Lower lobe of right lung (tissue), 2 donors: ENCODE measurements around the gene FRZB. TPM values are rescaled to one million over a fixed set of nuclear protein-coding genes. Genes with fewer than 3 reads are reported as not detected.

Source experiments
- ATAC-seq, 2 donors: fragments of 200-7000 bp; cut with Tn5 transposase; one replicate each; pipeline ENCODE4 v1.9.1; 2020 to 2022; ENCODE audit warnings: mild to moderate bottlenecking in 2 of 2, moderate library complexity in 2 of 2
- DNase-seq: peaks from one replicate; pipeline ENCODE4 v3.0.0-alpha.2; 2020
- H3K27ac ChIP-seq: fragments of 200-600 bp; one replicate; pipeline ENCODE4 v1.8.0; 2022
- H3K27me3 ChIP-seq: fragments of 200-600 bp; one replicate; pipeline ENCODE4 v1.8.0; 2022; ENCODE audit warnings: low read depth
- H3K36me3 ChIP-seq: fragments of 200-600 bp; one replicate; pipeline ENCODE4 v1.8.0; 2022; ENCODE audit warnings: mild to moderate bottlenecking
- H3K4me1 ChIP-seq: fragments of 200-600 bp; one replicate; pipeline ENCODE4 v1.8.0; 2022
- H3K4me3 ChIP-seq: fragments of 200-600 bp; one replicate; pipeline ENCODE4 v1.8.0; 2022; ENCODE audit warnings: mild to moderate bottlenecking
- H3K9me3 ChIP-seq: fragments of 200-600 bp; one replicate; pipeline ENCODE4 v1.8.0; 2022
- intact Hi-C: fragments of 100-400 bp; cut with DNase I; formaldehyde crosslinking; loops from one replicate; pipeline ENCODE4 v1.11.0; 2022
- total RNA-seq: library from RNA; stranded (reverse); fragmentation: NEBNext Ultra II Directional; extraction: Animal tissue kit (Norgen Biotek cat#: 25700); gene quantifications from one replicate; pipeline ENCODE4 v1.2.1, GENCODE V29; 2021
- TF ChIP-seq, protein P1 (sequence below): fragments of 200-600 bp; IDR thresholded peaks from one replicate; pipeline ENCODE4 v1.8.0; 2022; ENCODE audit warnings: antibody characterized with exemption, mild to moderate bottlenecking
- donor health status: DM: no; HTN: yes; CAD: no; lungs with severe emphysema.

Gene FRZB
- total RNA-seq, 1 donor from 2014 or later, result 2.9 TPM

DNA sequence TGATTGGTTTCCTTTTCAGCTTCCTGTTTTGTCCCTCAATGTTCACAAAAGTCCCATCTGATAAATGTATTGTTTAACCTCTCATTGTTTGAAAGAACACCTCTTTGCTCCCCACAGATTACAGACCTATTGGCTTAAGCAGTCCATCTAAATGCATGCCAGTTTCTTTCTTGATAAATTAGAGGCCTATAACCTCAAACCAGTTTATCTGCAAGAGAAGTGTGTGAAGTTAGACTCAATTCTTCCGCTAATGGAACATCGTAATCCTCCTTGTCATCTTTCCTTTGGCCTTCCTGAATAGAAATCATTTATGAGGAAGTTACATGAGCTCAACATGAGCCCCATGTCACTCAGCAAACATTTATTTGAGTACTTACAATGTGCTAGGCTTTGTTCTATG is 74.0 kb downstream of the FRZB start:
- intact Hi-C loops, result no loop called here
- DNase-seq, result no peak
- ATAC-seq, result no peak
- TF ChIP-seq, protein P1, sequence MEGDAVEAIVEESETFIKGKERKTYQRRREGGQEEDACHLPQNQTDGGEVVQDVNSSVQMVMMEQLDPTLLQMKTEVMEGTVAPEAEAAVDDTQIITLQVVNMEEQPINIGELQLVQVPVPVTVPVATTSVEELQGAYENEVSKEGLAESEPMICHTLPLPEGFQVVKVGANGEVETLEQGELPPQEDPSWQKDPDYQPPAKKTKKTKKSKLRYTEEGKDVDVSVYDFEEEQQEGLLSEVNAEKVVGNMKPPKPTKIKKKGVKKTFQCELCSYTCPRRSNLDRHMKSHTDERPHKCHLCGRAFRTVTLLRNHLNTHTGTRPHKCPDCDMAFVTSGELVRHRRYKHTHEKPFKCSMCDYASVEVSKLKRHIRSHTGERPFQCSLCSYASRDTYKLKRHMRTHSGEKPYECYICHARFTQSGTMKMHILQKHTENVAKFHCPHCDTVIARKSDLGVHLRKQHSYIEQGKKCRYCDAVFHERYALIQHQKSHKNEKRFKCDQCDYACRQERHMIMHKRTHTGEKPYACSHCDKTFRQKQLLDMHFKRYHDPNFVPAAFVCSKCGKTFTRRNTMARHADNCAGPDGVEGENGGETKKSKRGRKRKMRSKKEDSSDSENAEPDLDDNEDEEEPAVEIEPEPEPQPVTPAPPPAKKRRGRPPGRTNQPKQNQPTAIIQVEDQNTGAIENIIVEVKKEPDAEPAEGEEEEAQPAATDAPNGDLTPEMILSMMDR, result no peak
- H3K27ac ChIP-seq, result no peak overlapping the region
- no peaks in the 10 kb centered on the region for H3K4me1 ChIP-seq
- H3K9me3 ChIP-seq, result no peaks in the 10 kb centered on the region
- H3K27me3 ChIP-seq, result no peaks in the 10 kb centered on the region
- no peak overlapping the region for H3K4me3 ChIP-seq
- H3K36me3 ChIP-seq, result no peaks in the 10 kb centered on the region

DNA sequence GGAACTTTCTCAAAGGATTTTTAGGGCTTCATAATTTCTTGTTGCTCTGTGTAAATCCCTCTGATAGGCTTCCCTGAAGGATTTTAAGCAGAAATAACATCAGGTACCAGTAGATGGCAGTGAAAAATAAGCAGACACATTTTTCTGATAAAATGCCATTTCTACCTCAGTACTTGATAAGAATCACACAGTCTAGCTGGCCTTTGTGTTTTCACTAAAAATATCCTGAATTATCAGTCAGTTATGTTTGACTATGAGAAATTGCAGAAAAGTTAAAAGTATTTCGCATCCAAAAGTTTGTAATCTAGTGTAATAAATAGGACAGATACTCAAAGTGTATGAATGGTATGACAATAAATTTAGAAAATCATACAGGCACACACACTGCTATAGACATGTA is 81.7 kb downstream of the FRZB start:
- H3K27me3 ChIP-seq, result no peaks in the 10 kb centered on the region
- H3K9me3 ChIP-seq, result no peaks in the 10 kb centered on the region
- DNase-seq (no peak), ATAC-seq (no peak)
- H3K27ac ChIP-seq, result no peak overlapping the region
- H3K4me1 ChIP-seq, result no peaks in the 10 kb centered on the region
- H3K4me3 ChIP-seq, result no peak overlapping the region
- intact Hi-C loops, result no loop called here
- TF ChIP-seq, protein P1, result peak; percentile 37
- no peaks in the 10 kb centered on the region for H3K36me3 ChIP-seq

DNA sequence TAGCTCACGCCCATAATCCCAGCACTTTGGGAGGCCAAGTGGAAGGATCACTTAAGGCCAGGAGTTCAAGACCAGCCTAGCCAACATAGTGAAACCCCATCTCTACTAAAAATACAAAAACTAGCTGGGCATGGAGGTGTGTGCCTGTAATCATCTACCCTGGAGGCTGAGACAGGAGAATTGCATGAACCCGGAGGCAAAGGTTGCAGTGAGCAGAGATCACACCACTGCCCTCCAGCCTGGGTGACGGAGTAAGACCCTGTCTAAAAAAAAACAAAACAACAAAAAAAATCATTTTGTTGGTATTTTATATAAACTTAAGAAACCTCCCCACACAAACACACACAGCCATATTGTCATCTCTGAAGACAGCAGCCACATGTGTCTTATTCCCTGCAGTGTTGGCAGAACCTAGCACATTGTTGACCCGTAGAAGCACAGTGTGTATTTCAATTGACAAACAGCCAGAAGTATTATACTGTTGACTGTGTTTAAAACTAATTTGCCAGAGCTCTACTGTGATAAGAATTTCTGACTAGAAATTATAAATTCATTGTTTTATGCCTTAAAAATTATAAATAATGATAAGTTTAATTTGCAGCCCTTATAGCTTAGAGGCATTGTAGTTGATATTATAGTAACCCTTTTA is 82.3 kb downstream of the FRZB start:
- Histone ChIP-seq H3K4me3 (no peak overlapping the region), H3K36me3 (peaks cover 3% of the 10 kb centered on the region), H3K4me1 (no peaks in the 10 kb centered on the region), H3K27ac (no peak overlapping the region), H3K27me3 (no peaks in the 10 kb centered on the region), H3K9me3 (no peaks in the 10 kb centered on the region)
- intact Hi-C loops, result no loop called here
- DNase-seq, result no peak
- TF ChIP-seq, protein P1, result no peak
- no peak for ATAC-seq

Other genes starting within 250 kb of the FRZB start
- 76.2 TPM for gene DNAJC10, start 150.4 kb downstream of the FRZB start, total RNA-seq
- gene NCKAP1, start 171.8 kb upstream of the FRZB start, total RNA-seq, result 96.8 TPM
- gene DUSP19, start 212.1 kb upstream of the FRZB start, total RNA-seq, result 5.6 TPM